ENCODE data around the gene SLF1.

GRCh38 chr5:94707359-94707758 lies 88.9 kb downstream of the SLF1 start:
- TF ChIP-seq CTCF (IDR thresholded peaks at IDR 0.05) (no peak), POLR2A (IDR thresholded peaks at IDR 0.05) (no peak)

All from breast epithelium (tissue), 3 donors.